NCI-H2196 treated with DMSO at 0.1 percent for 48 hours (cell line): Measurements from ENCODE around the gene RAB4B.
"Not testable (repeated sequence)": the region's sequence is repeated elsewhere in the genome, so short reads cannot be mapped to it uniquely, and the experiment has no call there.

Source experiments
- DNase-seq: peaks from one replicate; lab custom pipeline; 2025; ENCODE audit not compliant: unreplicated experiment; lab: John Stamatoyannopoulos, UW

Gene RAB4B

GRCh38 chr19:40803170-40803856 lies 25.3 kb downstream of the RAB4B start:
- DNase-seq, result no peak

- peak; percentile 19 for DNase-seq
These were observed 26.1 kb downstream of the RAB4B start for GRCh38 chr19:40803857-40804782.

- no peak for DNase-seq
These were observed 26.8 kb downstream of the RAB4B start for GRCh38 chr19:40804783-40805242.

GRCh38 chr19:40805258-40805868 lies 27.3 kb downstream of the RAB4B start:
- DNase-seq, result no peak

- DNase-seq, result no peak
These were observed 28.5 kb downstream of the RAB4B start for GRCh38 chr19:40806423-40807146.

- DNase-seq, result no peak
These were observed 29.3 kb downstream of the RAB4B start for GRCh38 chr19:40807147-40808020.

GRCh38 chr19:40808021-40808325 lies 29.9 kb downstream of the RAB4B start:
- no peak for DNase-seq

GRCh38 chr19:40808497-40808896 lies 30.4 kb downstream of the RAB4B start:
- no peak for DNase-seq

GRCh38 chr19:40809358-40810086 lies 31.5 kb downstream of the RAB4B start:
- no peak for DNase-seq

GRCh38 chr19:40810160-40810559 lies 32.1 kb downstream of the RAB4B start:
- no peak for DNase-seq

GRCh38 chr19:40810649-40811408 lies 32.8 kb downstream of the RAB4B start:
- not testable (repeated sequence) for DNase-seq

GRCh38 chr19:40811478-40812341 lies 33.7 kb downstream of the RAB4B start:
- DNase-seq, result no peak

- not testable (repeated sequence) for DNase-seq
These were observed 34.5 kb downstream of the RAB4B start for GRCh38 chr19:40812571-40812970.

- DNase-seq, result no peak
These were observed 35.1 kb downstream of the RAB4B start for GRCh38 chr19:40813182-40813581.

- no peak for DNase-seq
These were observed 37.2 kb downstream of the RAB4B start for GRCh38 chr19:40815223-40815622.

GRCh38 chr19:40818480-40819399 lies 40.7 kb downstream of the RAB4B start:
- DNase-seq, result not testable (repeated sequence)
